NCI-H1436 treated with DMSO at 0.1 percent for 48 hours (cell line): ENCODE data around the gene MCC.

ENCODE experiments used
- DNase-seq: peaks from one replicate; lab custom pipeline; 2025; lab: John Stamatoyannopoulos, UW

Gene MCC

DNA sequence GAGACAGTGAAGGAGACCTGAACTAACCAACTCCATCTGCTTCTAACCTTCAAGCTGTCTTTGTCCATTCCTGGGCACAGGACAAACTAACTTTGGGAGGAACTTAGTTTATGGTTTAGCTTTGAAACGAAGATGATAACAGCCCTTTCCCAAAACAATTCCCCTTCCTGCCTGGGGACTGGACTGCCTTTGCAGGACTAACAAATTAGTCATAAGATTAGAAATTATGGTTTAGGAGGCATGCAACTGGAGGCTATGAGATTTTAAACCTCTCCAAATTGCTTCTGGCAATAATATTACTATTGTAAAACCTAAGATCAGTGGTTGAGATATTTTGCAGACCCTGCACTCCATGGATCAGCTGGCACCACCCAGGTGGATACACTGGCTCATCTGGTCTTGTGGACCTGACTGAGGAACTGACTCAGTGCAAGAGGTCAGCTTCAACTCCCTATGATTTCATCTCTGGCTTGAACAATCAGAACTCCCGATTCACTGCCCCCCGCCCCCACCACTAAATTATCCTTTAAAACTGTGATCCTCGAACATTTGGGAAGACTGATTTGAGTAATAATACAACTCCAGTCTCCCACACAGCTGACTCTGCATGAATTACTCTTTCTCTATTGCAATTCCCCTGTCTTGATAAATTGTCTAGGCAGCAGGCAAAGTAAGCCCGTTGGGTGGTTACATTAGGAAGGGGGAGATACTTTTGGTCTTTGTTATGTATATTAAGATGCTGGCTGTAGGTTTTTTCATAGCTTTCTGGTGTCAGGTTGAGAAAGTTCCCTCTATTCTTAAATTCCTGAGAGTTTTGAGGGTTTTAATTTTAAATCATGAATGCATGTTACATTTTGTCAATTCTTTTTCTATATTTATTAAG lies 266.7 kb downstream of the MCC start:
- no peak for DNase-seq

GRCh38 chr5:113219695-113220094 lies 268.6 kb downstream of the MCC start:
- no peak for DNase-seq

DNA sequence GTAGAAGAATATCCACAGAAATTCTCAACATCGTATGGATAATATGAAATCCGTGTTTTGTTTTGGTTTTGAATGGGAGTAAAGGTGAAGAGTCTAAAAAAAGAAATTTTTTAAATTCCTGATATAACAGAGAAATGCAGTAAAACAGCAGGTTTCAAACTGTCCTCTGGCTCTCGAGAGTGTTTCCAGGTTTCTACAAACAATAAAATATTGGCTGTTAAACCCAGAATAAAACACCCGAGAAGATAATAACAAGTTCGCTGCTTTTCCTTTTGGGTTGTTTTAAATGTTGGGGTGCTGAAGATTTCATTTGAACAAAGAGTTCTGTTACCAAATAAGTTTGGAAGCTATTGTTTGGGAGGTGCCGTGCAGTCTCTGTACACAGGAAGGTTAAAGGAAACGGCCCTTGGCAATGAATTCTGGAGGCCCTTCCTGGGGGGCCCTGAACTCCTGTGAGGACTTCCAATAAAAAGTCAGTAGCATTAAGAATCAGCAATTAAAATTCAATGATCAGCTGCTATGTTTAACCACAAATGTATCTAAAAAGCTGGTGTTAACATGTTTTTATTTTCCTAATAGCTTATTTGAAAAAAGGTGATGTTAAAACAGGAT lies 269.2 kb downstream of the MCC start:
- DNase-seq, result no peak

- DNase-seq, result no peak
Measured at GRCh38 chr5:113218200-113218599, 270.1 kb downstream of the MCC start.

DNA sequence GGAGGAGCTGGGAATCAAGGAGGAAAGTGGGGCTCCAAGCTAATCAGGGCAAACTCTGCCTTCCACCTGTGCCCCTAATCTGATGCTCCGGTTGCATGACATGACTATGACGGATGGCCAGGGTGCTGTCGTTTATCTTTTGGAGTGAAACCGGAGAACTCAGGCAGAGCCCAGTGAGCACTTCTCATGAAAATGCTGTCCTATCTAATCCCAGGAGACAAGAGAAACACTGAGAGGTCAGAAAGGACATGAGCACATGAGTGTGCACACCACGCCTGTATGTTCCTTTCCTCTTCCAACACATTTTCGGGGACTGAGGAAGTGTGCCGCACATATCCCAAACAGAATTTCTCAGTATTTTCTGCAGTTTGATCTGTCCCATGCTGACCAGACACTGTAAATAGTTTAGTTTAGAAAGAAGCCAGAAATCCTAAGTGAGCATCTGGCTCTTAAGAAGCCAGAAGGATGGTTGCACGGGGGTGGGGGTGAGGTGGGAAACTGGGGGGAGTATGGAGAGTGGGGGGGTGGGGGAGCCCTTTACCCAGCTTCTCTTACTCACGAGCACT lies 270.6 kb downstream of the MCC start:
- no peak for DNase-seq

- no peak for DNase-seq
Measured at GRCh38 chr5:113216545-113216944, 271.7 kb downstream of the MCC start.

DNA sequence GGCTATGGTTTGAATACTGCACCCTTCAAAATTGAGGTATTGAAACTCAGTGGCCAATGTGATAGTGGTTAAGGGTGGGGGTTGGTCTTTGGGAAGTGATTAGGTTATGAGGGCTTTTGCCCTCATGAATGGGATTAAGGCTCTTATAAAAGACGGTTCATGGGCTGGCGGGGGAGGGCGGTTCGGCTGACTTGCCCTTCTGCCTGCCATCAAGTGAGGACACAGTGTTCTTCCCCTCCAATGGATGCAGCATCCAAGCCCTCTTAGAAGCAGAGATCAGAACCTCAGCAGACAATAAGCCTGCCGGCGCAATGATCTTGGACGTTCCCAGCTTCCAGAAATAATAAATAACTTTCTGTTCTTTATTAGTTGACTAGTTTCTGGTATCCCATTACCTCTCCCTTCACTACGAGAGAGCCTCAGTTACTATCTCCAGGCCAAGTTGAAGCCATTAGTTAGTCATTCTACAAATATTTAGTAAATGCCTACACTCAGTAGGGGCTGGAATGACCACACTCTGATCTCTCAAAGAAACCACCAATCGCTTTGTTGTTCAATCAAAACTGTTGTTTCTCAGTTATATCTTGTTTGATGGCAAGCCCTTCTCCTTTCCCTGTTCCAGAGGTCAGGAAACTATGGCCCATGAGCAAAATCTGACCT lies 272.7 kb downstream of the MCC start:
- no peak for DNase-seq

GRCh38 chr5:113214606-113215323 lies 273.5 kb downstream of the MCC start:
- no peak for DNase-seq

GRCh38 chr5:113213551-113214425 lies 274.5 kb downstream of the MCC start:
- no peak for DNase-seq

- DNase-seq, result no peak
Measured at GRCh38 chr5:113212244-113212920, 275.9 kb downstream of the MCC start.

DNA sequence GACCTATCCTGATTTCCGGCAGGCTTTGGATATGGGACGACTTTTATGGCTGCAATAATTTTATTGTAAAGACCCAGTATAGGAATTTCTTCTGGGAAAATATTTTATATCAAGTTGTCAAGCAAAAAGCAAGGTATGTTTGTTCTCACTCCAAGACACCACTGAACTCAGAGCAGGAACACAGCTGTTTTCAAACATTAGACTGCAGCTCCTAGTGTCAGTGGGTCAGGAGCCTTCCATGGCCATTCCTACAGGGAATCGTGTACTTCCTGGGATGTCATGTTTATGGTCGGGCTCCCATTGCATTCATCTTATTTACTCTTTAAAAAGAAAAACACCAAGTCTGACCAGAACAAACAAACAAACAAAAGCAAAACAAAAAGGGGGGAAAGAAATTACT lies 278.8 kb downstream of the MCC start:
- DNase-seq, result no peak

DNA sequence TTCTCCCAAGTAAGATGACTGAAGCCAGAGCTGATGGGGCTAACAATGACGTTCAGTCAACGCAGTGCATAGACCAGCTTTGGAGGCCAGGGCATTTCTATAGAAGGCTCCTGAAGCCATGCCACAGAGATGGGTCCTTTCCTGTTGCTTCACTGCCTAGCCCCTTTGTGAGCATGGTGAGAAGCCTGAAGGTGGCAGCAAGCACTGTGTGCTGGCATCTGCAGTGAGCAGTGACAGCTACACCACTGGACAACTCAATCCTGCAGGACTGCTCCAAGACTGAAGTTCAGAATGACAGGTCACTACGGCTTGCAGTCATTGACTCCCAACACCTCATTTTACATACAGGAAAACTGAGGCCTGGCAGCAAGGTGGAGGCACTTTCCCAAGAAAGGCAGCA lies 282.4 kb downstream of the MCC start:
- DNase-seq, result no peak

DNA sequence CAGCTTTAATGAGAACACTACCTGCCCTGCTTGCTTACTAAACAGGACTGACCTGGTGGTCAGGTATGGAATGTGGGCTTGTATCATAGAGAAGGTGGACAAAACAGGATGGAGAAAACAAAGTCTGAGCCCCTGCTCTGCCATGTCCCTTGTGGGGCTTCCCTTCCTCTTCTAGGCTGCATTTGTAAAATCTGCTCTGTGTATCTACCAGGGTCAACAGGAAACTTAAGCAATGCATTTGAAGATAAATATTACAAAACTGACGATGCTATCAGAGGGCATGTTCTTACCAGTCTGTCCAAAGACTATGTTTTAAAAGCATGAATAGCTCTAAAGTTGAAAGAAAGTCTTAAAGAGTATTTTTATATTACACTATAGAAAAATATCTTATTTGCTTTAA lies 282.9 kb downstream of the MCC start:
- no peak for DNase-seq

- no peak for DNase-seq
Measured at GRCh38 chr5:113204525-113205161, 283.6 kb downstream of the MCC start.

- no peak for DNase-seq
Measured at GRCh38 chr5:113203916-113204315, 284.3 kb downstream of the MCC start.

- DNase-seq, result no peak
Measured at GRCh38 chr5:113202746-113203716, 285.2 kb downstream of the MCC start.

DNA sequence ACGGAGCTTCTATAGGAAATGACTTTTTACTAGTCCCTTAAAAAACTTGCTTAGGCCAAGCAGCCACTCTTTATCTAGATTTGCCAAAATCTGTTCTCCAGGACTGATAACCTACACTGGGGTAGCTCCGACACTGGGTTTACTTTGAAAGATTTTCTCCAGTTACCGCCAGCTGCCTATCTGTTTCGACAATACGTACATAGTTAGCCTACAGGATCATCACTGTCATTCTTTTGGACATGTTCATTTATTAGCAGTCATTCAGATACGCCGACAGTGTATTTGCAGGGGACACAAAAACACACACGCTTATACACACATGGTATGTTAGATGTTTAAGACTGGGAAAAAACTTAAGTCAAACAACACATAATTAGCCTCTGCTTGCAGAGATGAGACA lies 286.0 kb downstream of the MCC start:
- DNase-seq, result no peak

DNA sequence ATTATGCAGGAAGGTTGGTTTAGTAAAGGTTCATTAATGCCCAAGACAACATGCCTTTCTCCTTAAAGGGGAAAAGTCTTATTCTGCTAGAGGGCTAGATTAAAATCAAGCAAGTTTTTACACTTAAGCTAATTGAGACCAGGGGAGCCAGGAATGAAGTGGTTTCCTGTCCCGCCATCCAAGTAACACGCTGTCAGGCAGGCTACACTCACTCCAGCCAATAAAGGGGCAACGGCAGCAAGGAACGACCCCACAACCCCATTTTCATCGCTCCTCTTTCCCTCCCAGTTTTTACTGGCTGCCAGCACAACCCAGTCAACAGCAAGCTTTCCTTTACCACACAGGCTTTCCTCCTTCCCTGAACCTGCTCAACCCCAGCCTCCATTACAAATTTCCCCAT lies 286.5 kb downstream of the MCC start:
- no peak for DNase-seq
